Stomach (tissue), 4 donors: ENCODE results near the gene CENPA.

Experiments used
- EP300 ChIP-seq: sonication (generic); formaldehyde crosslinking; IDR thresholded peaks from one replicate; pipeline ENCODE4 v1.6.1; 2017; ENCODE audit warnings: antibody characterized with exemption
- TF ChIP-seq, protein P1 (sequence below), 7 experiments: fragments of 450-650 bp in 4 of 7; fragments of 200-600 bp in 3 of 7; sonication (generic) in 3 of 7; IDR thresholded peaks; one replicate each; pipeline ENCODE4 v1.5.1; 2016 to 2019; ENCODE audit warnings: antibody characterized with exemption in 7 of 7, control low read depth in 2 of 7, mild to moderate bottlenecking in 1 of 7

- TF ChIP-seq, protein P1, sequence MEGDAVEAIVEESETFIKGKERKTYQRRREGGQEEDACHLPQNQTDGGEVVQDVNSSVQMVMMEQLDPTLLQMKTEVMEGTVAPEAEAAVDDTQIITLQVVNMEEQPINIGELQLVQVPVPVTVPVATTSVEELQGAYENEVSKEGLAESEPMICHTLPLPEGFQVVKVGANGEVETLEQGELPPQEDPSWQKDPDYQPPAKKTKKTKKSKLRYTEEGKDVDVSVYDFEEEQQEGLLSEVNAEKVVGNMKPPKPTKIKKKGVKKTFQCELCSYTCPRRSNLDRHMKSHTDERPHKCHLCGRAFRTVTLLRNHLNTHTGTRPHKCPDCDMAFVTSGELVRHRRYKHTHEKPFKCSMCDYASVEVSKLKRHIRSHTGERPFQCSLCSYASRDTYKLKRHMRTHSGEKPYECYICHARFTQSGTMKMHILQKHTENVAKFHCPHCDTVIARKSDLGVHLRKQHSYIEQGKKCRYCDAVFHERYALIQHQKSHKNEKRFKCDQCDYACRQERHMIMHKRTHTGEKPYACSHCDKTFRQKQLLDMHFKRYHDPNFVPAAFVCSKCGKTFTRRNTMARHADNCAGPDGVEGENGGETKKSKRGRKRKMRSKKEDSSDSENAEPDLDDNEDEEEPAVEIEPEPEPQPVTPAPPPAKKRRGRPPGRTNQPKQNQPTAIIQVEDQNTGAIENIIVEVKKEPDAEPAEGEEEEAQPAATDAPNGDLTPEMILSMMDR (IDR thresholded peaks at IDR 0.05): no peak
- TF ChIP-seq EP300: no peak
Measured at GRCh38 chr2:26757873-26758789, 27.7 kb upstream of the CENPA start.
